HG03175 (cell line): ENCODE results near the gene JKAMP.
"Not testable (repeated sequence)": the region's sequence is repeated elsewhere in the genome, so short reads cannot be mapped to it uniquely, and the experiment has no call there.

Experiments used
- ATAC-seq: cut with Tn5 transposase; IDR thresholded peaks from one replicate; pipeline ENCODE4 v1.9.1; 2021; ENCODE audit warnings: mild to moderate bottlenecking, moderate library complexity; ENCODE audit not compliant: unreplicated experiment

JKAMP gene

DNA sequence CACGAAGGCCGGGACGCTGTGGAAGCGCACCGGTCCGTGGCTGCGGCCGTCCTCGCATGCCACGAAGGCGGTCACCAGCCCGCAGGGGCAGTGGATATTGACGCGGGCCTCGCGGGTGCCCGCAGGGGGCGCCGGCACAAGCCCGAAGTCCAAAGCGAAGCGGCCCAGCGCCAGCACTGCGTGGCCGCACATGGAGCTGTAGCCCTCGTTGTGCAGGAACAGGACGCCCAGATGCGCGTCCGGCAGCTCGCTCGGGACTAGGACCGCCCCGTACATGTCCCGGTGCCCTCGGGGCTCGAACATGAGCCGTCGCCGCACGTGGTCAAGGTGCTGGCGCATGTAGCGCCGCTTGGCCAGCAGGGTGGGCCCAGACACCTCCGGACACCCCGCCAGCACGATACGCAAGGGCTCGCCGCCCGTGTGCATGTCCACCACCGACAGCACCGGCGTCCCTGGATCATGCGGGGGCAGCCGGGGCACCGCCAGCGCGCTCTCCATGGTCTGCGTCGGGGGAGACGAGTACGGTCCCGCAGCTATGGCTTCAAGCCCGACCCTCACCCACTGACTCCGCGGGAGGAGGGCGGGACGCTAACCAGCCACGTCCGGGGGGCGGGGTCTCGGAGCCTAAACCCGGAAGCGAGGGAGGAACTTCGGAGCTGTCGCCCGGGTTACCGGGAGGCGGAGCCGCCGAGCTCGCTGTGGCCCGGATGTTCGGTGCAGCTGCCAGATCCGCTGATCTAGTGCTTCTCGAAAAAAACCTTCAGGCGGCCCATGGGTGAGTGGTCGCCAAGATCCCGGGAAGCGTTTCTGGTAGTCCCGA, at the start of gene JKAMP, which contains the start of gene L3HYPDH:
TSS of gene JKAMP (plus strand) at position 699 of the 820 bp plus-strand sequence. CDS start at position 772, 73 bp downstream.
TSS of gene L3HYPDH (minus strand) at position 590 of the 820 bp plus-strand sequence. CDS start at position 498, 92 bp downstream.
- peak; percentile 91 for ATAC-seq

DNA sequence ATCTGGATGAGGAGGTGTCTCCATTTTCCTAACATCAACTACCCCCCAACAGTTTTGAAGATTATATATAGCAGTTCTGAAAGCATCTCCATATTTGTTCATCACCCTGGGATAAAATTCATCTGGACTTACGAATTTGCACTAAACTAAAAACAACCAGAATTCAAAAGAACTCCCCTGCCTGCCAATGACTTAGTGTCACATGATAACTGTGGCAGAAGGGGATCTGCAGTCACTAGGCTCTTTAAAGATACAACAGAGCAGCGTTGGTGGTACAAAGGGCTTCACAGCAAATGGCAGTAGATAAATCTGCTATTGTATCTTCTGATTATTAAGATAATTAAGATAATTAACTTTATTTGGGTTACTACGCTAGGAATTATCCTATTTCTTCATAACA, 49.2 kb upstream of the JKAMP start:
- no peak for ATAC-seq

GRCh38 chr14:59435987-59436386, 48.3 kb upstream of the JKAMP start:
- ATAC-seq: no peak

DNA sequence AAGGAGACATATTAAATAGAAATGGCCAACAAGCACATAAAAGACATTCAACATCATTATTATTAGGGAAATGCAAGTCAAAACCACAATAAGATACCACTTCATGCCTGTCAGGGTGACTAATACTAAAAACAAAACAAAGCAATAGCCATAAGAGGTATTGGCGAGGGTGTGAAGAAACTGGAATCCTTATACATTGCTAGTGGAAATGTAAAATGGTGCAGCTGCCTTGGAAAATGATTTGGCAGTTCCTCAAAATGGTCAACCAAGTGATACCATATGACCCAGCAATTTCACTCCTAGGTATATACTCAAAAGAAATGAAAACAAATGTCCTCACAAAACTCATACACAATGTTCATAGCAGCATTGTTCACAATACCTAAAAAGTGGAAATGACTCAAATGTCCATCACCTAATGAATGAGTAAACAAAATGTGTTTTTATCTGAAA, 46.1 kb upstream of the JKAMP start:
- no peak for ATAC-seq

- no peak for ATAC-seq
Measured at GRCh38 chr14:59439256-59439965, 44.9 kb upstream of the JKAMP start.

DNA sequence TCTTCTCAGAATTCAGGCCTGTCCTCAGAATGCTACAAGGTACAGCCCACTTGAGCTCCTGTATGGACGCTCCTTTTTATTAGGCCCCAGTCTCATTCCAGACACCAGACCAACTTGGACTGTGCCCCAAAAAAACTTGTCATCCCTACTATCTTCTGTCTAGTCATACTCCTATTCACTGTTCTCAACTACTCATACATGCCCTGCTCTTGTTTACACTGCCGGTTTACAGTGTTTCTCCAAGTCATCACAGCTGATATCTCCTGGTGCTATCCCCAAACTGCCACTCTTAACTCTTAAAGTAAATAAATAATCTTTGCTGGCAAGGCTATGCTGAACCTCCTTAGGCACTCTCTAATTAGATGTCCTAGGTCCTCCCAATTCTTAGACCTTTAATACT, 35.6 kb upstream of the JKAMP start:
- not testable (repeated sequence) for ATAC-seq

DNA sequence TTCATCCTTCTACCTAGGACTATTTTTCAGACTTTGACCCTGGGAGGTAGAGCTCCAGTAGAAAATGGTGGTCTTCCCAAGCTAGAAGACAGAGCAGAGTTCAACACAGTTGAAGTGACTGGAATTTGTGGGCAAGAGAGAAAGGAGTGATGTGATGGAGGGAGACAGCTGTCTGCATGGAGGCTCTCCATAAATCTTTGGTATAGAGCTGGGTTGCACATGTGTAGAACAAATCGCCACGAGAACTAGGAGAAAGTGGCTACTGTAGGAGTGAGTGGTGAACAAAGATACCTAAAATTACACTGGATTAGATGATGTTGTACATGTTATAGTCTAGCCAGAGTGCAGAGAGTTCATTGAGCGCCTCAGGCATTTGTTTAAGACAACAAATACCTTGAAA, 33.6 kb upstream of the JKAMP start:
- no peak for ATAC-seq

DNA sequence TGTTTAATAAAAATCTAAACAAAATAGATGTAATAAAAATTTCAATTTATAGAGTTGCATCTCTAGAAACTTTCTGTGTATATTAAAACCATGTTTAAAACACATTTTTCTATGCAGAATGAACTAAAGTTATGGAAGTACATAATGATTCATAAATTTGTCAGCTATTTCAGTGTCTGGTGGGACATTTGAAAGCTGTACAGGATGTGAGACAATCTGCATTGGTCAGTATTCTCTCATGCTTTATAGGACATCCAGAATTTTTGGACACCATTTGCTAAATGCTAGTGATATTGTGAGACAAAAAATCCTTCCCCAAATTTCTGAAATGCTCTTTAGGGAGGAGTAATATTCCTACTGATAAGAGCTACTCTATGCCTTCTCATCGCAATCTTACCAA, 32.5 kb upstream of the JKAMP start:
- no peak for ATAC-seq

GRCh38 chr14:59454139-59454538, 30.2 kb upstream of the JKAMP start:
- ATAC-seq: no peak

DNA sequence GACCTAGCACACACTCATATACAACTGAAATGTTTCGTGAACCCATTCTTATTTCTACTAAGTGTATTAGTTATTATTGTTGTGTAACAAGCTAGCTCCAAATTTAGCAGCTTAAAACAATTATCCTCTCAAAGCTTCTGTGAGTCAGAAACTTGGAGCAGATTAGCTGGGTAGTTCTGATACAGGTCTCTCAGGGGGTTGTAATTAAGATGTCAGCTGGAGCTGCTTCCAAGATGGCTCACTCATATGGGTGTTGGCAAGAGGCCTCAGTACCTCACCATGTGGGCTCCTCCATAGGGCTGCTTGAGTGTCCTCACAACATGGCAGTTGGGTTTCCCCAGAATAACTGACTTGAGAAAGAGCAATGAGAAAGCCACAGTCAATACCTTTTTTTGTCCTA, 28.9 kb upstream of the JKAMP start:
- no peak for ATAC-seq

DNA sequence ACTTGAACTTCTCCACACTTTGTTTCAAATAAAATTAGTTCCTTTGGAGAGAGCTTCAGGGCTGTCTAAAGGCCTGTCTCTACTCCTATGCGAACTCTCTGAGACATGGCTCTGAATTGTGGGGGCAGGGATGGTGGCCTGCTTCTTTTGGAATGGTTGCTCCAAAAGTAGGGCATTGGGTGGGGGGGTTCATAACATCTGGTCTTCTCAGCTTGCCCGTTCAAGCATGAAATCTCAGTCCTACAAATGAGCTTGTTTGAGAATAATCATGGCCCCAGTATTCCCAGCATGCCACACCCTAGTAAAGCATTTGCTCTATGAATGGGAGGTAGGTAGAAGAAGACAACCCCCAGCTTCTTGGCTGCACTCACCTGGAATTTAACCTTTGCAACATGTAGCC, 25.8 kb upstream of the JKAMP start:
- no peak for ATAC-seq

- no peak for ATAC-seq
Measured at GRCh38 chr14:59460378-59460777, 23.9 kb upstream of the JKAMP start.

DNA sequence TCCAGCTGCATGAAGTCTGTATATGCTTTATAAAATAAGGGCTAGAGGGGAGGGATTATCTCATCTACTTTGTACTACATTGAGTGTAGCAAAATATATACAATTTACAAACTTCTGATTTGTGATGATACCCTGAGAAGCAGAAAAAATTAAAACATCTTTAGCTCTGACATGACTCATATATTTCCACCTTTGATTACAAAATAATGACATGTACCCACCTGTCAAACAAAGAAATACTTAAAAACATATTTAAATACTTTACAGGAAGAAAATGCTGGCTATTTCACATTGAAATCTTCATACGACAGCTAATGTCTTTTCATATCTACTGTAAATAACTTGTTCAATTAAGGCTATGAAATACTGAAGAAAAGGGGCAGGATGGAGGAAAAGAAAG, 22.4 kb upstream of the JKAMP start:
- no peak for ATAC-seq

GRCh38 chr14:59463787-59464485, 20.4 kb upstream of the JKAMP start:
- ATAC-seq: peak; percentile 30

DNA sequence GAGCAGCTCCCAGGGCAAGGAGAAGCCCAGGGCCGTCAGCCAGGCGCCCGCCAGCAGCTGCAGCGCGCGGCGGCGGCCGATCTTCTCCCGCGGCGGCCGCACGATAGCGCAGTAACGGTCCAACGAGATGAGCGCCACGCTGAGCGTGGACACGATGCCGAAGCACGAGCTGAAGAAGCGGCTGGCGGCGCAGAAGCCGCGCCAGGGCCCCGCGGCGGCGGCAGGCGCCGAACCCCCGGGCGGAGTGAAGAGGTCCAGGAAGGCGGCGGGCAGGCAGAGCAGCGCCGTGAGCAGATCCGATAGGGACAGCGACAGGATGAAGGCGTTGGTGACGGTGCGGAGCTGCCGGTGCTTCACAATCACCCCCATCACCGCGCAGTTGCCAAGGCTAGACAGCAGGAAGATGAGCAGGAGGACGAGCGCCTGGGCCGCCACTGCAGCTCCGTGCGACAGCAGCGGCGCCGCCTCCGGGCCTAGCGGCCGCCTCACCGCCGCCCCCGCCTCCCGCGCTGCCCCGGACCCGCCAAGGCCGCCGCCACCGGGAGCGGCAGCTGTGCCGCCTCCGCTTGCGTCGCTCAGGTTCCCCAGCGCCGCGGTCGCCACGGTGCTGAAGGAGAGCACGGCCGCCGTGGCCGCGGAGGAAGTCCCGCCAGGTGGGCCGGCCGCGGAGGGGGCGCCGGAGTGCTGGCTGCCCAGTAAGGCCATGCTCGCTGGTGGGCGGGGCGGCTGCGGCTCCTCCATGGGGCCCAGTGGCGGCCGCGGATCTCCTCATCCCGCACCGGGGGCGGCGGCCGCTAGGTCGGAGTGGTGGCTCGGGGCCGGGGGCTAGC, 19.6 kb upstream of the JKAMP start:
- ATAC-seq: peak; percentile 60

DNA sequence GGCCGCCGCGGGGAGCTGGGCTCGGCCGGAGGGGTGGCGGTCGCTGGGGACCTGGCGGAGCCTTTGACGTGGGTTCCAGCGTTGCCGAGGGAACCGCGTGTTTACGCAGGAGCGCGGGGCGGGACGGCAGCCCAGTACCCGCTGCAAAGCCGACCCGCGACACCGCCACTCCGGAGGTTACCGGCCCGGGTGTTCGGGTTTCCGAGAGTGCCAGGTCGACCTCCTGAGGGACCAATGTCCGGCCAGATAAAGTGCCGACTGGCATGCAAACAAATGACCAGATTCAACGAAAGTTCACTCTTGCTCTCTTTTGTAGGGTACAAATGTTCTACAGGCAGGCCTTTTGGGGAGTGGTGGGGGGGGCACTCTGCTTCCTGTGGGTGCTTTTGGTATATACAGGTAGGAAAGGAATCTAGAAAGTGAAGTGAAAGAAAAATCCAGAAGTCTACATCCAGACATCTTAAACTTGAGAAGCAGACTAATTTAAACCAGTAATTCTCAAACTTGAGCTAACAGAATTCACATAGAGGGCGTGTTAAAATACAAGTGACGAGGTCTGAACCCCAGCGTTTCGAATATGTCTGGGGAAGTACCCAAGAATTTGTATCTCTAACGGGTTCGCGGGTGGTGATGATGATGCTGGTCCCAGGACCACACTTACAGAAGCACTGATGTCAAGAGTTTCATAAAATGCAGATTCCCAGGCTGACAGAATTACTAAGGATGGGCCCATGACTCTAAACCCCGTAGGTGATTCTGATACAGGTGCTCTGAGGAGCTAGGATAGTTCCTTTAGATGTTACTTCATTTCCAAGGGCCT, 18.8 kb upstream of the JKAMP start, which contains the start of gene GPR135:
TSS of gene GPR135 (minus strand) at position 65 of the 820 bp plus-strand sequence. CDS start 154 bp downstream, outside the sequence.
- peak; percentile 32 for ATAC-seq

DNA sequence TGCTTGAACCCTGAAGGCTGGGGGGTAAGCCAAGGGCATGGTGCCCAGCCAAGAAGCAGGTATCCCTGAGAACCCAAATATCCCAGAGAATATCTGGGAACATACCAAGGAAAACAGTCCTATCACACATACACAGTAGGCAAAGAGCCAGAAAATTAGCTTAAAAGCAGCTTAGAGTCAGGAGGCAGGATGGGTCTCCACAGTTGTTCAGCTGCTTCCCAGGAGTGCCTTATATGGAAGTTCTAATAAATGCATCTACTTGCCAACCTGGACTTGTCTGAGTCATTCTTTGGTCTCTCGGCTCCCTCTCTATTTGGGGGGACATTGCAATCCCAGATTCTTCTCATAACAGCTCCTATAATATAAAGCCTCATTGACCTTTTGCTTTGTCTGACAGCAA, 10.1 kb upstream of the JKAMP start:
- ATAC-seq: no peak

- no peak for ATAC-seq
Measured at GRCh38 chr14:59475709-59476108, 8.6 kb upstream of the JKAMP start.

- ATAC-seq: no peak
Measured at GRCh38 chr14:59478540-59478939, 5.8 kb upstream of the JKAMP start.

DNA sequence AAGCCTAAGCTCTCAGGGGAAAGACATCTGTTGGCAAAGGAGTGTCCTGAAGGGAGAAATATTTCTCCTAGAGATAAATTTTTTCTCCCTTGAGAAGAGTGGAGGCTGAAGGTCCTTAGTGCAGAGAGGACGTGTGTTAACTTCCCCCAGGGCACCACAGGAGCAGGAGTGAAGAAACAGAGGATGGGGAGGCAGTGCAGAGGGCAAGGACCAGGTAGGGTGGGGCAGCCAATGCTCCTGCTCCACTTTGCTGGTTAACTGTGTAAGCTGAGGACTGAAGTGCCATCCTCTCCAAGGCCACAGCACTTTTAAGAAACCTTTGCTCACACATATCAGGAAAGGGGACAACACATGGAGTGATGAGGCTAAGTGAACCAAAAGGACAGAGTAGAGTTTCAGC, 4.2 kb upstream of the JKAMP start:
- ATAC-seq: no peak
